ENCODE results near the gene MPPED2. TPM values are rescaled to one million over a fixed set of nuclear protein-coding genes. Genes with fewer than 3 reads are reported as not detected.

The MPPED2 gene
- total RNA-seq, 4 donors from 2014 or later = 0.51 to 19.5 (median 9.3) TPM

DNA sequence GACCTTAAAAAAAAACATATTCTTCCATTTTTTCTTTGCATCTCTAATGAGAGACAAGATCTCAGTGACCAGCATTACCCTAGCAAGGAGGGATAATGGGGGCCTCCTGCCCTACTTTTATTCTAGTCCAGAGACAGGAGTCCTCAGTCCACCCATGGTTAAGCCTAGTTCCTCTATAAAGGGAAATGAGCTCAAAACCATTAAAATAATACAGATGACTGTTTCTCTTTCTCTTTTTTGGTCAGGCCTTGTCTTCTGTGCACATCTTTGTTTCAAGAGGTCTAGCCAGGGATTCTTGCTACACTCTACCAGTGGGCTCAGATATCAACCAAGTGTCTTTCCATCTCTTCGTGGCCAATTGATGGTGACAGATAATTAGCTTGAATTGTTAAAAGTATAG, 73.1 kb downstream of the MPPED2 start:
- Histone ChIP-seq H3K27me3 (no peaks in the 10 kb centered on the region), H3K4me3 (no peak overlapping the region), H3K27ac (no peak overlapping the region), H3K9me3 (no peaks in the 10 kb centered on the region), H3K36me3 (no peaks in the 10 kb centered on the region), H3K4me1 (no peaks in the 10 kb centered on the region)
- no peak for TF ChIP-seq POLR2A (IDR thresholded peaks at IDR 0.05)
- no peak for TF ChIP-seq CTCF (IDR thresholded peaks at IDR 0.05)
- intact Hi-C loops (cut with DNase I; ENCODE audit: low total_unique reads) = no loop called here
- no peak for DNase-seq

- no peaks in the 10 kb centered on the region for H3K36me3 ChIP-seq
- H3K27ac ChIP-seq = no peak overlapping the region
- intact Hi-C loops (cut with DNase I; ENCODE audit: low total_unique reads) = no loop called here
- H3K9me3 ChIP-seq = no peaks in the 10 kb centered on the region
- H3K4me1 ChIP-seq = no peaks in the 10 kb centered on the region
- no peak overlapping the region for H3K4me3 ChIP-seq
- no peaks in the 10 kb centered on the region for H3K27me3 ChIP-seq
- DNase-seq = no peak
- no peak for TF ChIP-seq CTCF (IDR thresholded peaks at IDR 0.05)
- no peak for TF ChIP-seq POLR2A (IDR thresholded peaks at IDR 0.05)
Measured at GRCh38 chr11:30511408-30511807, 74.7 kb downstream of the MPPED2 start.

GRCh38 chr11:30510750-30511149, 75.4 kb downstream of the MPPED2 start:
- intact Hi-C loops (cut with DNase I; ENCODE audit: low total_unique reads) = no loop called here
- DNase-seq = no peak

DNA sequence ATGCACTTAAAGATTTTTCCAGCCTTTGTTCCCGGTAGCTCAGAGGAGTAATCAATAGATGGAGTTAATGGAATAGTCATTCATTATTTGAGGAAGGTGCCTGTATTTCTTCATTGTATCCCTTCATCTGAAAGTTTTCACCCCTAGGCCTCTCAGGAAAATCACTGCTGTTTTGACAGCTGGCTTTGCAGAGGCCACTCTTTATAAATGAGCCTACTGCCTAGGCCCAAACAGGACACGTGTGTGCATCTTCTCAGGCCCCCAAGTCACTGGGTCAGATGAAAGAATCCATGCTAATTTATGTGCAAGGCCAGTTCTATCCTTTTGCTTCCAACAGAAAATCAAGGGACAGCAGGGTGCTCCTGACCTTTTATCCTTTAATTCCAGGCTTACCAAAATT, 76.8 kb downstream of the MPPED2 start:
- H3K9me3 ChIP-seq = no peaks in the 10 kb centered on the region
- no peaks in the 10 kb centered on the region for H3K36me3 ChIP-seq
- no peak overlapping the region for H3K27ac ChIP-seq
- intact Hi-C loops (cut with DNase I; ENCODE audit: low total_unique reads) = no loop called here
- H3K4me3 ChIP-seq = no peak overlapping the region
- TF ChIP-seq POLR2A (IDR thresholded peaks at IDR 0.05) (no peak), CTCF (IDR thresholded peaks at IDR 0.05) (no peak)
- DNase-seq = no peak
- no peaks in the 10 kb centered on the region for H3K4me1 ChIP-seq
- no peaks in the 10 kb centered on the region for H3K27me3 ChIP-seq

More at GRCh38 chr11:30510750-30511149, 75.4 kb downstream of the MPPED2 start:
- no peaks in the 10 kb centered on the region for H3K36me3 ChIP-seq
- no peaks in the 10 kb centered on the region for H3K9me3 ChIP-seq
- H3K27me3 ChIP-seq = no peaks in the 10 kb centered on the region
- no peak overlapping the region for H3K4me3 ChIP-seq
- H3K27ac ChIP-seq = no peak overlapping the region
- no peaks in the 10 kb centered on the region for H3K4me1 ChIP-seq
- TF ChIP-seq CTCF (IDR thresholded peaks at IDR 0.05) = no peak
- no peak for TF ChIP-seq POLR2A (IDR thresholded peaks at IDR 0.05)

- TF ChIP-seq POLR2A (IDR thresholded peaks at IDR 0.05) (no peak), CTCF (IDR thresholded peaks at IDR 0.05) (no peak)
- no peaks in the 10 kb centered on the region for H3K36me3 ChIP-seq
- H3K27ac ChIP-seq = no peak overlapping the region
- no peak for DNase-seq
- no peaks in the 10 kb centered on the region for H3K9me3 ChIP-seq
- no peaks in the 10 kb centered on the region for H3K27me3 ChIP-seq
- H3K4me1 ChIP-seq = no peaks in the 10 kb centered on the region
- intact Hi-C loops (cut with DNase I; ENCODE audit: low total_unique reads) = no loop called here
- no peak overlapping the region for H3K4me3 ChIP-seq
Measured at GRCh38 chr11:30508594-30508993, 77.6 kb downstream of the MPPED2 start.
